K562 (cell line): ENCODE data around the gene A4GALT. TPM values are rescaled to one million over a fixed set of nuclear protein-coding genes. Genes with fewer than 3 reads are reported as not detected.

Experiments used
- ATAC-seq: fragments of 200-7000 bp; cut with Tn5 transposase; 3 replicates; pipeline ENCODE4 v1.9.1; 2020; ENCODE audit warnings: moderate library complexity
- BruUV-seq: library from RNA; stranded (reverse); fragments of 400-500 nt; replicated peaks from 2 replicates; lab custom pipeline; 2021; lab: Mats Ljungman, UMichigan
- CTCF ChIA-PET: fragments of 300-600 bp; formaldehyde crosslinking; extraction: SDS; loops from one replicate; lab custom pipeline; 2021; ENCODE audit warnings: low intra/inter-chr PET ratio; lab: Yijun Ruan, JAX
- POLR2A ChIA-PET: fragments of 300-600, 350-650 bp; sonication (Branson Sonifier 250); formaldehyde crosslinking; extraction: SDS; loops from one replicate; lab custom pipeline; 2021; ENCODE audit warnings: antibody characterized with exemption, inconsistent platforms; lab: Yijun Ruan, JAX
- DNase-seq, 4 experiments: peaks; one replicate each; pipeline versions ENCODE4 v3.0.0 to v3.0.0-alpha.2; 2011 to 2018; ENCODE audit warnings: low spot score in 3 of 4, mixed read lengths in 3 of 4; ENCODE audit errors: extremely low read depth in 1 of 4
- FAIRE-seq: peaks from 2 replicates; lab custom pipeline; 2011; peaks lifted over from hg19 to GRCh38; lab: Jason Lieb, UNC
- H2AFZ ChIP-seq: 2 replicates; pipeline ENCODE4 v1.6.0; 2011; ENCODE audit warnings: low read depth, low read length, control low read depth, inconsistent platforms
- H3K27ac ChIP-seq: fragments of 200-600 bp; 3 replicates; pipeline ENCODE4 v1.8.0; 2011; ENCODE audit warnings: low read depth, mild to moderate bottlenecking, control low read depth, inconsistent platforms, low read length, moderate library complexity, mixed read lengths; ENCODE audit errors: extremely low read depth
- H3K27me3 ChIP-seq, 2 experiments: fragments of 300-600 bp in 1 of 2; 2 replicates in 1 of 2; 3 replicates in 1 of 2; pipeline versions ENCODE4 v1.6.0 to v1.8.0; 2011; ENCODE audit warnings: inconsistent platforms in 2 of 2, low read length in 2 of 2, mild to moderate bottlenecking in 1 of 2, mixed read lengths in 1 of 2, moderate library complexity in 1 of 2; ENCODE audit not compliant: control insufficient read depth in 2 of 2, insufficient read depth in 2 of 2
- H3K36me3 ChIP-seq: fragments of 300-600 bp; 3 replicates; pipeline ENCODE4 v1.8.0; 2011; ENCODE audit warnings: mild to moderate bottlenecking, low read length, inconsistent platforms; ENCODE audit not compliant: control insufficient read depth, insufficient read depth
- H3K4me1 ChIP-seq, 2 experiments: fragments of 200-600 bp in 1 of 2; replicated peaks in 1 of 2; 2 replicates in 1 of 2; 3 replicates in 1 of 2; pipeline versions ENCODE4 v1.5.1 to v1.8.0; 2011; ENCODE audit warnings: inconsistent platforms in 2 of 2, low read length in 2 of 2, mild to moderate bottlenecking in 1 of 2, mixed read lengths in 1 of 2, moderate library complexity in 1 of 2; ENCODE audit not compliant: control insufficient read depth in 2 of 2, insufficient read depth in 2 of 2
- H3K4me2 ChIP-seq: 2 replicates; pipeline ENCODE4 v1.6.1; 2011; ENCODE audit warnings: low read length, control low read depth, inconsistent platforms, mixed read lengths; ENCODE audit not compliant: insufficient read depth
- H3K4me3 ChIP-seq: fragments of 200-600 bp; sonication (generic), shearing (Covaris generic); 2 replicates; pipeline ENCODE4 v1.5.1; 2016; ENCODE audit warnings: control low read depth, inconsistent platforms
- H3K79me2 ChIP-seq: fragments of 200-600 bp; 3 replicates; pipeline ENCODE4 v1.8.0; 2011; ENCODE audit warnings: low read length, inconsistent platforms; ENCODE audit not compliant: control insufficient read depth, insufficient read depth
- H3K9ac ChIP-seq, 2 experiments: 2 replicates each; pipeline versions ENCODE4 v1.6.0 to v1.6.1; 2011; ENCODE audit warnings: low read depth in 2 of 2, low read length in 2 of 2, control low read depth in 1 of 2, inconsistent platforms in 1 of 2, mild to moderate bottlenecking in 1 of 2, mixed read lengths in 1 of 2; ENCODE audit not compliant: insufficient read depth in 1 of 2
- H3K9me1 ChIP-seq: one replicate; pipeline ENCODE4 v1.6.0; 2011; ENCODE audit warnings: inconsistent platforms, mild to moderate bottlenecking, low read length, moderate library complexity; ENCODE audit not compliant: control insufficient read depth, insufficient read depth
- H3K9me3 ChIP-seq: replicated peaks from 2 replicates; pipeline ENCODE4 v1.5.1; 2011; ENCODE audit warnings: low read depth, low read length, inconsistent platforms; ENCODE audit not compliant: control insufficient read depth, insufficient read depth
- H4K20me1 ChIP-seq: replicated peaks from 2 replicates; pipeline ENCODE4 v1.6.1; 2011; ENCODE audit warnings: low read length, inconsistent platforms, mixed read lengths; ENCODE audit not compliant: control insufficient read depth, insufficient read depth
- EWSR1 ChIP-seq: fragments of 450-650 bp; IDR thresholded peaks from 2 replicates; pipeline ENCODE4 v1.6.1; 2018; ENCODE audit warnings: borderline replicate concordance, mild to moderate bottlenecking, low read depth, moderate library complexity; ENCODE audit not compliant: partially characterized antibody
- GATAD2A ChIP-seq: fragments of 450-650 bp; IDR thresholded peaks from 2 replicates; pipeline ENCODE4 v1.6.1; 2017
- HOXB6 ChIP-seq: fragments of 250-450 bp; sonication (Bioruptor Pico); IDR thresholded peaks from 2 replicates; pipeline ENCODE4 v1.5.1; 2022; ENCODE audit warnings: mild to moderate bottlenecking, borderline replicate concordance
- MCM5 ChIP-seq: fragments of 450-650 bp; IDR thresholded peaks from 2 replicates; pipeline ENCODE4 v1.6.1; 2016; ENCODE audit warnings: low read depth
- MEF2D ChIP-seq: conservative IDR thresholded peaks from 2 replicates; pipeline ENCODE4 v1.6.1; 2016; ENCODE audit warnings: low read depth, missing genetic modification characterization, missing compliant biosample characterization
- NRF1 ChIP-seq, 2 experiments: fragments of 450-650 bp; IDR thresholded peaks in 1 of 2; conservative IDR thresholded peaks in 1 of 2; 2 replicates each; pipeline ENCODE4 v1.6.1; 2014; ENCODE audit warnings: mild to moderate bottlenecking in 2 of 2
- ZNF57 ChIP-seq: fragments of 450-650 bp; formaldehyde crosslinking; IDR thresholded peaks from 2 replicates; pipeline ENCODE4 v1.4.0; 2020; ENCODE audit warnings: mild to moderate bottlenecking, moderate library complexity
- WGBS: fragments of 100-300 bp; shearing (Covaris generic); methylation state at CpG from one replicate; pipeline ENCODE4 v1.1.6; 2016; ENCODE audit warnings: low coverage, mixed read lengths; ENCODE audit not compliant: insufficient coverage; ENCODE audit errors: missing lambda C conversion rate; 5-methylcytosine and 5-hydroxymethylcytosine counted together
- in situ Hi-C: fragments of 300-500 bp; cut with MboI; formaldehyde crosslinking; loops from 4 replicates; pipeline ENCODE4 v1.15.0; 2018; ENCODE audit warnings: inconsistent platforms, mixed read lengths
- intact Hi-C: fragments of 100-400 bp; cut with micrococcal nuclease; formaldehyde crosslinking; loops from 2 replicates; pipeline ENCODE4 v1.14.2; 2022
- polyA plus RNA-seq, 8 experiments: library from polyadenylated mRNA; depleted of rRNA in 4 of 8; stranded (reverse) in 5 of 8; unstranded in 3 of 8; fragments of >200 nt; fragmentation: Nextera tagmentation in 2 of 8; fragmentation: Illumina TruSeq in 1 of 8; extraction: Ambion mirVana in 2 of 8; extraction: Trizol in 1 of 8; gene quantifications; 2 replicates each; pipeline versions ENCODE4 v1.2.1 to v1.2.3, GENCODE V29; 2011 to 2014; ENCODE audit warnings: inconsistent platforms in 1 of 8, missing spikeins in 1 of 8
- total RNA-seq, 7 experiments: library from RNA; depleted of rRNA in 6 of 7; stranded (reverse); fragments of >200 nt in 6 of 7; fragmentation: Illumina TruSeq in 2 of 7; extraction: Trizol in 2 of 7; gene quantifications; 2 replicates each; pipeline versions ENCODE4 v1.2.1 to v1.2.3, GENCODE V29; 2011 to 2021; ENCODE audit warnings: low replicate concordance in 1 of 7
- TF ChIP-seq, protein P1 (sequence below): sonication (generic); formaldehyde crosslinking; IDR thresholded peaks from 2 replicates; pipeline ENCODE4 v1.8.0; 2022; ENCODE audit warnings: missing genetic modification reagents, mild to moderate bottlenecking, borderline replicate concordance

The A4GALT gene
- total and polyA plus RNA-seq, 9 of the 15 experiments (the other 6 are each of a cell fraction or from before 2014, with no cell fraction given): 0.07 to 0.11 TPM; not detected in 7

DNA sequence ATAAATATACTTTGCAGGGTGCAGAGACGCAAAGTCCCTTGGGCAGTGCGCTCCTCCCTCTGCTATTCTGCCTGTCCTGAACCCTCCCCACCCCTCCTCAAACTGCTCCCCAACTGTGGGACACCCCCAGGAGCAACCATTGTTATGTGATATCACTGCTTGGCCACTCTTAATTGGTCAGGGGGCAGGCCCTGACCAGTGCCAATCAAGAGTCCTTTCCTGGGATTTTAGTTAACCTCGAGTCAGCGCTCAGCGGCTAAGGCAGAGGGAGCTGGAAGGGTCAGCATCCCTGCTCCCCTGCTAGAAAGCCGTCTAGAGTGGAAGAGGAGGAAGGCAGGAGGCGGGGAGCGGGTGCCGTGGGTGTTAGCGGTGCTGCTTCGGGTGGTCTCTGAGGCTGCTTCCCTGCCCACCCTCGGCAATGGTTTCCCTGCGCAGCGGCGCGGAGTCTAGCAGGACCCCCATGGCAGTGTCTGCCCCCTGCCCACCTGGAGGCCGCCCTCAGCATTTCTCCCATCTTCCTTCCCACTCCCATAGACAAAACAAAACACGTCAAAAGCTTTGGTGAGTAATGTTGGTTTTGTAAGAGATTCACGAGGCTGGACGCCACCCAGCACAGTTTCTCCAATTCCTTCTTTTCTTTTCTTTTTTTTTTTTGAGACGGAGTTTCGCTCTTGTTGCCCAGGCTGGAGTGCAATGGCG lies 38.4 kb upstream of the A4GALT start:
- in situ Hi-C loops: no loop called here
- WGBS: 38% methylated on average over 20 of the region's 23 CpGs

More for the DNA sequence above, 38.4 kb upstream of the A4GALT start:
- ChIA-PET POLR2A (no interaction called here), CTCF (no interaction called here)
- no peak overlapping the region for H3K4me2 ChIP-seq
- H4K20me1 ChIP-seq: no peaks in the 10 kb centered on the region
- no peak for DNase-seq
- no peak for FAIRE-seq
- no peak for ATAC-seq
- H3K9me1 ChIP-seq: no peaks in the 10 kb centered on the region
- H3K79me2 ChIP-seq: no peaks in the 10 kb centered on the region
- no peaks in the 10 kb centered on the region for H3K9me3 ChIP-seq
- peaks cover 0 to 6% of the 10 kb centered on the region in 2 experiments; a peak in 2 of 5 replicates for H3K27me3 ChIP-seq
- no TSS peak for BruUV-seq
- H3K4me3 ChIP-seq: no peak overlapping the region
- TF ChIP-seq, protein P1, sequence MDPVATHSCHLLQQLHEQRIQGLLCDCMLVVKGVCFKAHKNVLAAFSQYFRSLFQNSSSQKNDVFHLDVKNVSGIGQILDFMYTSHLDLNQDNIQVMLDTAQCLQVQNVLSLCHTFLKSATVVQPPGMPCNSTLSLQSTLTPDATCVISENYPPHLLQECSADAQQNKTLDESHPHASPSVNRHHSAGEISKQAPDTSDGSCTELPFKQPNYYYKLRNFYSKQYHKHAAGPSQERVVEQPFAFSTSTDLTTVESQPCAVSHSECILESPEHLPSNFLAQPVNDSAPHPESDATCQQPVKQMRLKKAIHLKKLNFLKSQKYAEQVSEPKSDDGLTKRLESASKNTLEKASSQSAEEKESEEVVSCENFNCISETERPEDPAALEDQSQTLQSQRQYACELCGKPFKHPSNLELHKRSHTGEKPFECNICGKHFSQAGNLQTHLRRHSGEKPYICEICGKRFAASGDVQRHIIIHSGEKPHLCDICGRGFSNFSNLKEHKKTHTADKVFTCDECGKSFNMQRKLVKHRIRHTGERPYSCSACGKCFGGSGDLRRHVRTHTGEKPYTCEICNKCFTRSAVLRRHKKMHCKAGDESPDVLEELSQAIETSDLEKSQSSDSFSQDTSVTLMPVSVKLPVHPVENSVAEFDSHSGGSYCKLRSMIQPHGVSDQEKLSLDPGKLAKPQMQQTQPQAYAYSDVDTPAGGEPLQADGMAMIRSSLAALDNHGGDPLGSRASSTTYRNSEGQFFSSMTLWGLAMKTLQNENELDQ (CRISPR knock-in tag): no peak
- TF ChIP-seq MEF2D (tag) (no peak), NRF1 (conservative IDR thresholded peaks at IDR 0.05 in 1 of 2, IDR thresholded peaks at IDR 0.05 in 1 of 2) (no peak), MCM5 (no peak), ZNF57 (CRISPR knock-in tag) (no peak), HOXB6 (CRISPR knock-in tag) (no peak), EWSR1 (no peak), GATAD2A (no peak)
- H3K27ac ChIP-seq: no peak overlapping the region
- intact Hi-C loops: no loop called here
- H3K4me1 ChIP-seq: peaks cover 0 to 5% of the 10 kb centered on the region in 2 experiments; a peak in 3 of 5 replicates
- no peak overlapping the region for H2AFZ ChIP-seq
- H3K9ac ChIP-seq: no peak overlapping the region
- no peaks in the 10 kb centered on the region for H3K36me3 ChIP-seq
